ENCODE measurements around the gene PKLR.

Gene PKLR

DNA sequence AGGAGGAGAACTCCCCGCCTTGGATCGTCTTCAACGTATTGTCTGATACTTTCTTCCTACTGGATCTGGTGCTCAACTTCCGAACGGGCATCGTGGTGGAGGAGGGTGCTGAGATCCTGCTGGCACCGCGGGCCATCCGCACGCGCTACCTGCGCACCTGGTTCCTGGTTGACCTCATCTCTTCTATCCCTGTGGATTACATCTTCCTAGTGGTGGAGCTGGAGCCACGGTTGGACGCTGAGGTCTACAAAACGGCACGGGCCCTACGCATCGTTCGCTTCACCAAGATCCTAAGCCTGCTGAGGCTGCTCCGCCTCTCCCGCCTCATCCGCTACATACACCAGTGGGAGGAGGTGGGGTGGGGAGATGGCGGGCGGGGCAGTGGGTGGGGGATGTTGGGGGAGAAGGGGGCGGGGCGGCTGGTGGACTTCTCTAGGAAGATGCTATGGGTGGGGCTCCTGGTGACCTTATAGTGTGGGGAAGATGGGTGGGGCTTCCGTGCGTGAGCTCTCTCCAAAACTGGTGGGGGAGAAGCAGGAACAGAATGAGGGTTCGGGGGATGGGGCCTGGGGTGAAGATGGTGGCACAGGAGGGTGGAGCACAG is 18.6 kb downstream of the PKLR start:
- no peak for DNase-seq

DNA sequence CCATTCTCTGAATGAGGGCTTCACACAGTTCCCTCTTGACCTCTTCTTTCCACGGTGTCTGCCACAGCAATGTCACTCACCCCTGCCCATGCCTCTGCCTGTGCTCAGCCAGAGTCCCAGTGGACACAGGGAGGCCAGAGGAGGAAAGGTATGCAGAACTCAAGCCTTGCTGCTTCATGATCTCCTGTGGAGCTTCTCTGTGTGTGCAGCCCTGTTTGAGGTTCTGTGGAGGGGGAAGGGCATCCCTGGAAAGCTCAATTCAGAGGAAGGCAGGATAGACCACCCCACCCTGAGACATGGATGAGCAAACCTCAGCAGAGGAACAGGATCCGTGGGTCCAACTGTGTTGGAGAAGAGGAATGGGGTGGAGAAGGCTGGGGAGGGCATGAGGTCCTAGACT is 22.0 kb downstream of the PKLR start:
- no peak for DNase-seq

DNA sequence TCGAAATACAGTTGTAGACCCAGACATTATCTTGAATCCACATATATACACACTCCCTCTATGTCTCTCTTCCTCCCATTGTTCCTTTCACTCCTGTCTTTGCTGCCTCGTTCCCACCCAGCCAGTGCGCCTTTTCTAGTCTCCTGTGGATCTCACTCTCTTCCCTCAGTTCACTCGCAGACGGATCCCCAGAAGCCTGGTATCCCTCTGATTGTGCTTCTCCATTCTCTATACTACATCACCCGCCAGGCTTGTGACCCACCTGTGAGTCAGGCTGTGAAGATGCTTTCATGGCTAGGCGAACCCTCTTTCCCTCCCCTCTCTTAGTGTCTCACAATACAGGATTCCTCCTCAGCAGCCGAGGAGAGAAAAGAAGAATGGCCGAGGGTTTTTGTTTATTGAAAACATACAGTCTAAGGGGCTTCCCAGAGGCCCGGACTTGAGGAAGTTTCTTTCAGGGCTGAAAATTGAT is 22.5 kb downstream of the PKLR start:
- no peak for DNase-seq

DNA sequence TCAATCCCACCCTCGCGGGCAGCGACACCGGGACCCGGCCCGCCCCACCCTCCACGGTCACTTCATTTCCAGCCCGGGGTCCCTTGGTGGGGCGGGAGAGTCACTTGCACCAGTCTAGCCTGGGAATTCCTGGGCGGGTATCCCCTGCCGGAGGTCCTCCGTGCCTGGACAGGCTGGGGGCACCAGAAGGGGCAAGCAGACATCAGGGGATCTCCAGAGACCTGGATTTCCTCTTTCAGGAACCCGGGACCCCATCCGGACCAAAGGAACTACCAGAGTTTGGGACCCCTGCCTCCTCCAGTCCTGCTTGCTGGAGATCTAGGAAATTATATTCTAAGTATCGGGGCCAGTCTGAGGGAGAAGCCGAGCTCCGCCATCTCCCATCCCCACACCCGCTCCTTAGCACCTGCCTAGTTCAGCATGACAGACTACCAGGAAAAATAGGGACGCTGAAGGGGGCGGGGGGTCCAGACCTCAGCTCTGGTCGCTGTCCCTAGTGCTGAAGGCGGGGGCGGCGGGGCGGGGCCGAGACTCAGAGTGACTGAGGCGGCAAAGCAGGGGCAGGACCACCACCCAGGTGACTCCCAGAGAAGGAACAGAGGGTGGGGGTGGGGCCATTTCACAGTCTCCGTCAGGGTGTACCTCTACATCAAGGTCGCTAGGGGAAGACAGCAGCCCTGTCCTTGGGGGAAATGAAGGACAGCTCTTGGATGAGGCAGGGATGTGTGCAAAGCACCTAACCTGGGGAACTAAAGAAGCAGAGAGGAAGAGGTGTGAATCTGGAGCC is 23.1 kb downstream of the PKLR start:
- peak; percentile 13 for DNase-seq

DNA sequence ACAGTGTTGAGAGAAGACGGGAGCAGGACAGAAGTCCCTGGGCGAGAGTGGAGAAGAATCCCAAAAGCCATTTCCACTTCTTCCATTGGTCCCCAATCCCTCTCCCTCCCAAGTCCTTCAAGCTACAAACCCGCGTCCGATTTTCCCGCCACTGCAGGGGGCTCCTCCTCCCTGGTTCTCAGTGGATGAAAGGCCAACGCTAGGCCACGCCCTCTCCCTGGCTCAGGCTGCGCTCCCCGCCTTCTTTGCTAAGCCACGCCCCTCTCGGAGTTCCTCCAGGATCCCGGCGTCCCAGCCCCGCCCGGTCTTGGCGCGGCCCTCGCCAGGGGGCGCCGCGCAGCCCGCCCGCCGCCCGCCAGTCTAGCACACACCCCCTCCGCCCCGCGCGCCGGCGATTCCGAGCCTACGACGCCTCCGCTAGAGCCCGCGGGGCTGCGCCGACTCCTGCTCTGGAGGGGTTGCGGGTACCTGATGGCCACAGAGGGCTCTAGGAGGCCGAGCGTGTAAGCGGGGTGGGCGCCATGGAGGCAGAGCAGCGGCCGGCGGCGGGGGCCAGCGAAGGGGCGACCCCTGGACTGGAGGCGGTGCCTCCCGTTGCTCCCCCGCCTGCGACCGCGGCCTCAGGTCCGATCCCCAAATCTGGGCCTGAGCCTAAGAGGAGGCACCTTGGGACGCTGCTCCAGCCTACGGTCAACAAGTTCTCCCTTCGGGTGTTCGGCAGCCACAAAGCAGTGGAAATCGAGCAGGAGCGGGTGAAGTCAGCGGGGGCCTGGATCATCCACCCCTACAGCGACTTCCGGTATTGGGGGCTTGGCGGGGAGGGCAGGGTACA is 24.0 kb downstream of the PKLR start, which contains the start of gene HCN3:
Gene HCN3, plus strand, starts transcription at position 394 of the 832 bp plus-strand sequence. Its CDS starts 128 bp downstream, at position 522.
- DNase-seq = peak; percentile 99

DNA sequence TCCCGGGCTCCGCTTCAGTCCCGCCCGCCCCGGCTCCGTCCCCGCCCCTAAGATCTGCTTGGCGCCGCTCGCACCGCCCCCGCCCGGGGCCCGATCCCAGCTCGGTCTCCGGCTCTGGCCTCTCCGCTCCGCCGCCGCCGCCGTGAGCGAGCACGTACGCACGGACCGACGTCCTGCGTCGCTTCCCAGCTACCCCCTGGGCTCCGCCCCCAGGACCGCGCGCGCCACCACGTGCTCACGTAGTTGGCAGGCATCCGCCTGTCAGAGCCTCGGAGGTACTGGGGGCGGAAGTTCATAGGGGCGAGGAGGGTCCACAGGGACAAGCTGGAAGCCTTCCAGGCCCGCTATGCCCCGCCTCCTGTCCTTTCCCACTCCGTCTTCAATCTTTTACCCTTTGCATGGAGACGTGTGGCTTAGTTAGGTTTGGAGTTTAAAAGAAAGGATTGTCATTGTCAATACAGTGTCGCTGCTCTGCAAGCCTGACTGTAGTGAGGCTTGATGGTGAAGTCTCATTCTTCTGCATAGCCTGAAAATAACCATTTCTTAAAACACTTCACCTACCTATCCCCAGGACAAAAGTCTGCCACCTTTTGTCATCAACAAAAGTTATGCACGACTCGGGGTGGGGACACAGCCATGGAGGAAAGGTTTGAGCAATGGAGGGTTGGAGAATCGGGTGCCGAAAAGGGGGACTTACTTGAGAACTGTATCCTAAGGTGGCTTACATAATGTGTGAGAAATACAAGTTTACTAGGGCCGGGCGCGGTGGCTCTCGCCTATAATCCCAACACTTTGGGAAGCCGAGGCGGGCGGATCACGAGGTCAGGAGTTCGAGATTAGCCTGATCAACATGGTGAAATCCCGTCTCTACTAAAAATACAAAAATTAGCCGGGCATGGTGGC is 27.6 kb downstream of the PKLR start, which contains the start of gene CLK2:
Gene CLK2, minus strand, starts transcription at position 162 of the 903 bp plus-strand sequence. CDS start 2,527 bp downstream, outside the sequence.
- DNase-seq = peak; percentile 98

DNA sequence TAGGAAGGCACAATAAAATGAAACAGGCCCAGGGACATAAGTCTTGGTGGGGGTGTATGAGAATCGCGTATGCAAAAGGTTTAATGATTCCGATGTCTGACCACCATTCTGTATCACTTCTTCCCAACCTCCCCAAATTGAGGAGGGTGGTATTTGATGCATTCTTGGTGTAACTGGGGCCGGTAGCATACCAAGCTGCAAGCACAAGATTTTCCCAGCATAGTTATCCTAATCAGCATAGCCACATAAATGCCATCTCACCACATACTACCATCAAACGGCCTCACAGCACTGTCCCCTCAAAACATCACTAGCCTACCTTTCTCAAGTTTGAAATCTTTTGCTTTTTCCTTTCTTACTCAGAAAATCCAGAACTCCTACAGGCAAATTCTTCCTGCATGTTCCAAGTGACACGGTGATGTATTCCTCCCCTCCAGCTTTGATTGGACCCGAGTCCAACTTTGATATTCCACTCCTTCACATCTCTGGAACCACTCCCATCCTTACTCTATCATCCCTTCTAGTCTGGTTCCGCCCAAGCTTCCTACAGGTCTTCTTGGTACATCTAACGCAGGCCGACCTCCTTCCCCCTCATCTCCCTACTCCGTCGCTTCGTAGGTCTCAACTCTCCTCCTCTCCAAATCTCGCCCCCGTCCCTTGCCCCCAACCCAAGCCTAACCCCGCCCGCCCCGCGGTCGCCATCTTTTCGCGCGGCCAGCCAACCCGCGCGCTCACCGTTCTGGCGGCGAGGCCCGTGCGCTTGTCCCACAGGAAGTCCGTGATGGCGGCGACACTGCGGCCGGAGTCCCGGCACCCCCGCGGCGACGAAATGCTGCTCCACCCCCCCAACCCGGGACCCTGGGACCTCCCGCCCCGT is 28.5 kb downstream of the PKLR start:
- DNase-seq = no peak

DNA sequence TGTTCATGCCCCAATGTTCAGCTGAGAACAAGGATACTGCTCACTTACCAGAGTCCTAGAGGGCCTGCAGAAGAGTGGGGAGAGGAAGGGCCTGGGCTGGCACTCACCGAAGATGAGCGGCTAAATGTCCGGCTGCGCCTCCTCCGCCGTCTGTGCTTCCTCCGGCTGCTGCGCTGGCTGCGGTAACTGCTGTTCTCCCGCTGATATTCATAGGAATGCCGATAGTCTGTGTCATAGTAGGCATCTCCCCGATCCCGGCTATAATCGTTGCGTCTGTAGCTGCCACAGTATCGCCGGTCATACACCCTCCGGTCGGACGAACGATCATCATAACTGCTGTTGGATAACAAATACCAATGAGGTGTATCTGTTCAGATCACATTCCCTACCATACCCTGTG is 31.9 kb downstream of the PKLR start:
- DNase-seq = no peak

DNA sequence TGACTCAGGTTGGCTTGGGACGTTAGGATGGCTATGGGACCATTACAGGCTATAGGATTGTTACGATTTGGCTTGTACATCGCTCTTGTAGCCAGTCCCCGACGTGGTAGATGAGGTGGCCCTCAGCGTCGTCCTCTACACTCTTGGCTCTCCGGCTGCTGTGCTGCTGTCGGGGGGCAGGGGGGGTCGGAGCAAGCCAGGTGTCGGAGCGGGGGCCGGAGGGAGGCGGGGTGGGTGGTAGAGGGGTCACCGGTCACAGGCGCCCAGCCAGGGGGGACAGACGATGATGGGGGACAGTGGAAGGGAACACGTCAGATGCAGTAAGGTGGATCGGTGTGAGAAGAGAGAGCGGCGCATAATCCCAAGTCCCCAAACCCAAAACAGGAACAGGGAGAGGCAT is 32.6 kb downstream of the PKLR start:
- DNase-seq = no peak

DNA sequence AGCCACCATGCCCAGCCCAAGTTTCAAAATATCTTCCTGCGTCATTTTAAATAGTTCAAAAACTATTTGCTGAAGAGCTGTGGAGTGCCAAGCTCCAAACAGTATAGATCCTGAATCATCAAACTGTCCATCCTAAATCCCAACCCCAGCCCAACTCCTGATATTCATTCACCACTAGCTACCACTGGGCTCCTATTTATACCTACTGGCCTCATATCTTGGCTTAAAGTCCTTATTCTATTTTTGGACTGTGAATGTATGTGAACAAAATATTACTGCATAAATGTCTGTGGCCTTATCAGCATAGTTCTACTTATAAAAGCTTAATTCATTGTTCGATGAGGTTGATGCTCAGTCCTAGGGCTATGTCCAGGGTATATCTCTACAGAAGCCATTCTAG is 33.9 kb downstream of the PKLR start:
- no peak for DNase-seq

DNA sequence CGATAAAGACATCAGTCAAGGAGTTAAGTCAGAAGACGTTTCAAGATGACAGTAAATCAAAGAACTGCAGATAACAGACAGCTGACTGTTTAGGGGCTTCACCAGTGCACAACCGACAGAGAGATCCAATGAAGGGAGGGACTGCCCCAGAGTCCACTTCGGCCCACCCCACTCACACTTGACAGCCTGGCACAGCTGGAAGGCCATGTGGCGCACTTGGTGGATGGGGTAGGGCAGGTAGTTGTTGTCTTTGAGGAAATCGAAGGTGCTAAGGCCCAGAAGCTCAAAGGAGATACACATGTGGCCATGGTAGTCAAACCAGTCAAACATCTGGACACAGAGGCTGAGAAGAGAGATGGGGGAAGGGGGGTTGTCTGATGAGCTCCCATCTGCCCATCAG is 34.7 kb downstream of the PKLR start:
- DNase-seq = no peak

DNA sequence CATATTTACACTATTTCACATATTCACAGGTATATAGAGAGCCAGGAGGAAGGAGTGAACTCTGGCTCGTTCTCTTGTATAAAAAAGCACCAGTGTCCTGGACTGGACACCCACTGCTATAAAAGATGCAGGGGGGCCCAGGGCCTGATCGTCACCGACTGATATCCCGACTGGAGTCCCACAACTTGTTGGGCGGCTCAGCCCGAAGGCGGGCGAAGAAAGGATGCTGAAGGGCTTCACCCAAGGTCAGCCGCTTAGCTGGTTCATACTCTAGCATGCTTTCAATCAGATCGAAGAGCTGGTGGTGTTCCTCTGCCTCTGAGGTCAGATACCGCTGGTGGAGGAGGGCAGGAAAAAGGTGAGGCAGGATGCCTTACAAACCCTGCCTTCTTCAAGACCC is 38.2 kb downstream of the PKLR start:
- no peak for DNase-seq

DNA sequence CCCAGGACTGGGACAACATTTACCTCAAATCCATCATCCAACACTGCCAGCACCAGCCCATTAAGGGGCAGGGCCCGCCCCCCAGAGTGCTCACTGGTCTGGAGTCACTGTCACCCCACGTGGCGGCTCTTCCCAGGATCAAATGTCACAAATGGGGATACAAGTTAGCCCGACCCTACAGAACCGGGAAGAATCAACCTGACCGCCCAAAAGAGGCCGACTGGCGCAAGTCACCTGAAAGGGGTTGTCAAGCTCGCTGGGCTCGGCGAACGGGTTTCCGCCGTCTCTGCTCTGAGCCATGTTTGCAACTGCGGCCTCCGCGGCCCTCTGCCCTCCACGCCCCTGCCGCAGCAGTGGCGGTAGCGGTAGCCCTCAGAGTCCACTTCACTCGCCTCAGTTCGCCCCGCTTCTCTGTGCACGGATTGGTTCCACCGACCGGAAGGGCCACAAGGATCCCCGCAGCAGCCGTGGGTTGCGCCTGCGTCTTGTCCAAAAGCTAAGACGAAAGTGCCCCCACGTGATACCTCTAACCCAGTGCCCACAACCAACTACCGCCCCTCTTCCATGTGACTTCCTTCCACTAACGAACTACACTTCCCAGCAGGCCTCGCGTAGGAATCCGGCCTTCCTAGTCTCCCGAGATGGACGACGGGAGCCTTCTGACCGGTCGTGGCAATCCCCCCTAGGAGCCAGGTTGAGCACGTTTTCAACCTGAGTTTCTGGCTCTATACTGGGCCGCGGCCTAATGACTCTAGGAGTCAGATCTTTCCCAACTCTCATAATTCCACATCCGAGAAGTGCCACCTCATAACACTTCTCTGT is 39.2 kb downstream of the PKLR start, which contains the start of gene SCAMP3:
Gene SCAMP3, minus strand, starts transcription at position 509 of the 822 bp plus-strand sequence. Its CDS starts 209 bp downstream, at position 300.
- peak; percentile 99 for DNase-seq

DNA sequence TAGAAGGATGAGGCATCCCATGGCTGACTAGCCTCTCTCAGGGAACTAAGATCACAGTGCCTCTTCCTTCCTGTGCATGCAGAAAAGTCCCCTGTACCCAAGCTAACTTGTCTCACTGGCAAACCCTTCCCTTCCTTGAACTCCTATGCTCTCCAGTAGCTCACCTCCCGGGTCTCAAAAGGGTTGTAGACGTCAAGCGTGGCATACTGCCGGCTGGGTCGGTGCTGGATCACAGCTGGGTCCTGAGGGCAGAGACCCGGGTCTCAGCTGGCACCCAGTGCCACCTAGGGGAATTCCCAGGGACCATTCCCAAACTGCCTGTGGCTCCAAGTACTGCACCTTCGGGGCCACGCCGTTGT is 39.8 kb downstream of the PKLR start:
- no peak for DNase-seq

DNA sequence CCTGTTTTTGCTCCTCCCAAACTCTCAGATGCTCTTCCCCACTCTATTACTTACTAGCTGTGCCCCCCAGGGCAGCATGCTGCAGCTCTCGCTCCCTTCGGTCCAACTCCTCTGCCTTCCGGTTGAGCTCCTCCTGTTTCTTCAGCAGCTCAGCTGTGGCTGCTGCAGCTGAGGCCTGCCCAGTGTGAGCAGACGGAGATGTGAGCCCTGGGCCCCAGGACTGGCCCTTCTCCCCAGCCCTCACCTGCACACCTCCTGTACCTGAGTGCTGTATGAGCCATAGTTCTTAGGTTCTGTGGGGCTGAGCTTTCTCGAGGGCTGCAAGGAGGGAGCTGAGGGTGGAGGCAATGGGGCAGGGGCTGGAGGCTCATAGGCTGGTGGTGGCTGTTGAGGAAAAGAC is 41.0 kb downstream of the PKLR start:
- DNase-seq = no peak

DNA sequence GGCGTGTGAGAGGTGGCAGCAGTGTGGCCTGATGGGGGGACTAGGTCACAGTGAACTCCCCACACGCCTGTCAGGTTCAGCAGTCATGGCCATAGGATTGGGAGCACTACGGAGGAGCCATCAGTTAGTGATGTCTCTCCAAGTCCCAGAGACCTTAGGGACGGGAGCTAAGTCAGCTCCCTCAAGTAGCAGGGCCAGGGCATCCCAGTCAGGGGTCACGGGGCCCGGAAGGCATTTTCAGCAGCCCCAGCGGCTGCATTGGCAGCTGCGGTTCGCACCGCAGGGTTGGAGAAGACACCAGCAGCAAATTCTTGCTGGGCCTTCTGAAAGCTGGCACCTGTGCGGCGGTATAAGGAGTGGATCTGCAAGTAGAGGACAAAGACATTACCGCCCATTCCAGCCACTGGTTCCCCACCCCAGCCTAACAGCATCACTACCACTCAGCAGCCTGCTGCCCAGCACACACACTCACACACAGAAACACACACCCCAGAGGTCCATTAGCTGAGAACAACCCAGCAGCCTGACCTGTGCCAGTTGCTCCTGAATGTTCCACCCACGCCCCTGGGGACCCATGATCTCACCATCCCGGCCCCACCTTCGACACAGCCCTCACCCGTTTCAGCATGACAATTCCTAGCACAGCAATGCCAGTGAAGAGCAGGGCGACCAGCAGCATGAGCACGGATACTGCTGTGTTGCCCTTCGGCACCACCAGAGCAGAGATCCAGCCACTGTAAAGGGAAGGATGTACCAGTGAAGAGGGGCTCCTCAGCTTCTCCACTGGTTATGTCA is 45.0 kb downstream of the PKLR start:
- no peak for DNase-seq

DNA sequence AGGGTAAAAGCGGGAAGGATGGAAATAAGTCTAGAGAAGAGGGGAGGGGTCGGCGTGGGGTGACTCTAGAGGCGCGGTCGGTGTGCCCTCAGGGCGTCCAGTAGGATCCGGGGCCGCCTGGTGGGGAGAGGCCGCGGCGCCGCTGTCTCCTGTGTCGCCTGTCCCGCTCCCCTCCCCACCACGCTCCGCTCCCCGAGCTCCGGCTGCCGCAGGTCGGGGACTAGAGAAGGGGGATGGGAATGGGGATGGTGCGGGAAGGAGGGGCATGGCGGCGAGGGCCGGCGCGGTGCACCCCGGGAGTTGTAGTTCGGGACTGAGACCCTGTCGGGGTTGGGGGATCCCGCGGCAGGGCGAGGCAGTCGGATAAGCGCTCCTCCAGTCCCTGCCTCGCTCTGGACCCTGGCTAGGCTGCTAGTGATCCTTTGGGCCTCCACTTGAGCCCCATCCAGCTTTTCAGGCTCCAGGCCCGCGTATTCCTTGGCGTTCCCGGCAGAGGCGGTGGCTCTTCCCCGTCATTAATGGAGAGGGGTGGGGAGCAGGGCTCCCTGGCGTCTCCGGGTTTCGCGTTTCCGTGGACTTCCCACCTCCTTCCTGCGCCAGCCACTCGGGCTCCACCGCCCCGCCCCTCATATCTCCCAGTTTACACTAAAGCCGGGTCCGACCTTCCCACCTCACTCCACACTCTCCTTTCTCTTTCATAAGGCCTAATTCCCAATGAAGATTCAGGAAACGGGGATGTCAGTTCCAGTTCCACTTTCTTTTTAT is 45.8 kb downstream of the PKLR start, which contains the start of gene ENTREP3:
Gene ENTREP3, minus strand, starts transcription at position 241 of the 765 bp plus-strand sequence. CDS start 606 bp downstream, outside the sequence.
- DNase-seq = peak; percentile 89

DNA sequence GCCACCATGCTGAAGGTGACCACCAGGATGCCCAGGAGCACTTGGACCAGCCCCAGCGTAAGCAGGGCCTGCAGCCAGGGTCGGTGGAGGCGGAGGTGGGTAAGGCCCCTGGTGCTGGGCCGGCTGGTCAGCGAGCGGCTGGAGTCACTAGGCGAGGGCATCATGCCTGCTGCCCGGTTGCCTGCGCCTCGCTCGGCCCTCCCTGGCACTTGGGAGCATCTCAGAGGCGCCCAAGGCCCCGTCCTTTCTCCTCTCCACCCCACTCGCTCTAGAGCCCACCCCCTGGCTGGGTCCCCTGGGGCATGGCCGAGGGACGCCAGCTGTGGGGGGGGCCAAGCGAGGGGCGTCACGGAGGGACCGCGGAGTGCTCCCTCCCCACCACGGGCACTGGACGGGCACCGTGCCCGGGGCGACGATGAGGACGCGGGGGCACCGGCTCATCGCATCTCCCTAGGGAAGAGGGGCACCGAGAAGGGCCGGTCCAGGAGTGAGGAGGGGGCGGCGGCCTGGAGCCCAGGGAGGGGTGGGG is 46.5 kb downstream of the PKLR start:
- DNase-seq = no peak
